ENCODE results near the gene ATG4C. TPM values are rescaled to one million over a fixed set of nuclear protein-coding genes. Genes with fewer than 3 reads are reported as not detected.

The ATG4C gene, protein sequence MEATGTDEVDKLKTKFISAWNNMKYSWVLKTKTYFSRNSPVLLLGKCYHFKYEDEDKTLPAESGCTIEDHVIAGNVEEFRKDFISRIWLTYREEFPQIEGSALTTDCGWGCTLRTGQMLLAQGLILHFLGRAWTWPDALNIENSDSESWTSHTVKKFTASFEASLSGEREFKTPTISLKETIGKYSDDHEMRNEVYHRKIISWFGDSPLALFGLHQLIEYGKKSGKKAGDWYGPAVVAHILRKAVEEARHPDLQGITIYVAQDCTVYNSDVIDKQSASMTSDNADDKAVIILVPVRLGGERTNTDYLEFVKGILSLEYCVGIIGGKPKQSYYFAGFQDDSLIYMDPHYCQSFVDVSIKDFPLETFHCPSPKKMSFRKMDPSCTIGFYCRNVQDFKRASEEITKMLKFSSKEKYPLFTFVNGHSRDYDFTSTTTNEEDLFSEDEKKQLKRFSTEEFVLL
- total RNA-seq (2022; extraction: Qiagen RNA extraction) = 3.4 to 5.0 TPM (median 3.5 TPM) in 5 replicates

DNA sequence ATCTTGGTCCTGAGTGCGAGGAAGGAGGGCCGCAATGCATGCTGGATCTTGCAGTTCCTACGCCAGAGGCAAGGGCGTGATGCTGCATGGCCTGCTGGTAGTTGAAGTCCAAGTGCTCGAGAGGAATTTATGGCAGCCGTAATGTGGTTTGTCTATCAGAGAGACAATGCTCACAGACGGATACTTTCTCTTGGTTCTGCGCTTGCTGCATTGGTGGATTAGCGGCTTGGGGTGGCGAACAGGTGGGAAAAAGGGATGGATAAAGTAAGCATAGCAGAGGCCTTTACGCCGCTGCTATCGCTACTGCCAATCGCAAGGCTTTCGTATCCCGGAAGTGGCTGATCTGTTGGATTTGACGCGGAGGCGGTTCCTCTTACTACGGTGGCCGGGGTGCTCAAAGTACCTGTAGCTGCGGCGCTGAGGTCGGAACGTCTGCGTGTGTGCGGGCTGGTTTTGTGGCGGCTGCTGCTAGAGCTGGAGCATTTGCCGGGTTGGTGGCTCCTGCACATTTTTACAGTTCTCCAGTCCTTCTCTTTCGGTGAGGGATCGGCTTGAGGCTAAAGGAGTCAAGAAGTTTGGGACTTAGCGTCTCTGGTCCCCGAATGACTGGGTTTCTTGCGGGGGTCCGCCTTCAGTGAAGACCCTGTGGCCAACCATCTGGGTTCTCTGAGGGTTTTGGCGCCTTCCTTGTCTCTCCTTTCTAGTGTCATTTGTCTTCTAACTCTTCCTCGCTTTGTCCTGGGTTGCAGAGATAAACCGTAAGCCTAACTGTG lies at the start of gene ATG4C:
Gene ATG4C (plus strand): TSS at position 397 of the 773 bp plus-strand sequence. CDS start 19,655 bp downstream, outside the sequence.

Other genes starting within 250 kb of the ATG4C start
- gene ANGPTL3, start 186.6 kb upstream of the ATG4C start, total RNA-seq (2022; extraction: Qiagen RNA extraction) = not detected in 5 replicates
- gene DOCK7, start 95.7 kb upstream of the ATG4C start, total RNA-seq (2022; extraction: Qiagen RNA extraction) = 11.2 to 40.5 TPM (median 13.9 TPM) in 5 replicates

All from A549 treated with Mapracorat at 1 μM for 4 hours (cell line).